ENCODE measurements around the gene ARHGAP31. TPM values are rescaled to one million over a fixed set of nuclear protein-coding genes. Genes with fewer than 3 reads are reported as not detected.

The ARHGAP31 gene
- total RNA-seq: 9.1 to 9.7 TPM (median 9.2 TPM) in 3 replicates

DNA sequence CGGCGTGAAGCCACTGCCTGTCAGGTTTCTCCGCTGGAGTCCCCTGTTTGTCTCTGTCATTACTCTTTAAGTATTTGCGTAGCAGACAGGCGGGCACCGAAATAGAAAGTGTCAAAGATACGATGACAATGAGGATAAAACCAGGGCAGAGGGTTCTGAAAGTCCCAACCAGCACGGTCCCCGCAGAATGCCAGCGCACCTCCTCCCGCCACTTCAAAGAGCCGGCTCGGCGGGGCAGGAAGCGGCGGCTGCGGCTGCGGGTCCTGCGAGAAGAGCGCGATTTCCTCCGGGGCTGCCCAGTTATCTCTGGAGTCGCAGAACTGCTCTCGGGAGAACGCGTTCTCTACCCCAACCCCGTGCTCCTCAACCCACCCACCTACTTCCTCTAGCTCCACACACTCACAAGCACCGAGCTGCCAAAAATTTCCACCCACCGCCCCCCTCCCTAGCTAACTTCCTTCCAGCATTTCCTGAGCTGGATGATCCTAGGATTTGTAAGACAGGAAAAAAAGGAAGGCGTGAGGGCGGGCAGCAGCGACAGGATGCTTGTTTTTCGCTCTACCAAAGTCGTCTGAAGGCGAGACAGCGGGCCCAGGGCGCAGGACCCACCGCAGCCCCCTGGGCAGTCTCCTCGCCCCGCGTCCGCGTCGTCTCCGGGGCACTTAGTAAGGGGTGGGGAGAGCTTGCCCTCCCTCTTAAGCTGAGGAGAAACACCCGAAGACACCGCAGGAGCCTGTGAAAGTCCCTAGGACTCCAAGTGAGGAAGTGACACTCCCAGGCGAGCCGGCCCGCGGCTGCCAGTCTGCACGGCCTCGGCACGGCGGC, at the start of gene ARHGAP31:
Gene ARHGAP31, plus strand, starts transcription at position 513 of the 825 bp plus-strand sequence. CDS start 522 bp downstream, outside the sequence.
- no peaks in the 10 kb centered on the region for H3K36me3 Mint-ChIP-seq
- DNase-seq (ENCODE audit: low spot score in 2 of 2, unreplicated experiment in 2 of 2): peak; percentile 36 to 71
- no peaks in the 10 kb centered on the region for H3K9me3 Mint-ChIP-seq
- peak within 1 kb of the TSS; percentile 85 for H3K4me3 Mint-ChIP-seq
- TF ChIP-seq, protein P1, sequence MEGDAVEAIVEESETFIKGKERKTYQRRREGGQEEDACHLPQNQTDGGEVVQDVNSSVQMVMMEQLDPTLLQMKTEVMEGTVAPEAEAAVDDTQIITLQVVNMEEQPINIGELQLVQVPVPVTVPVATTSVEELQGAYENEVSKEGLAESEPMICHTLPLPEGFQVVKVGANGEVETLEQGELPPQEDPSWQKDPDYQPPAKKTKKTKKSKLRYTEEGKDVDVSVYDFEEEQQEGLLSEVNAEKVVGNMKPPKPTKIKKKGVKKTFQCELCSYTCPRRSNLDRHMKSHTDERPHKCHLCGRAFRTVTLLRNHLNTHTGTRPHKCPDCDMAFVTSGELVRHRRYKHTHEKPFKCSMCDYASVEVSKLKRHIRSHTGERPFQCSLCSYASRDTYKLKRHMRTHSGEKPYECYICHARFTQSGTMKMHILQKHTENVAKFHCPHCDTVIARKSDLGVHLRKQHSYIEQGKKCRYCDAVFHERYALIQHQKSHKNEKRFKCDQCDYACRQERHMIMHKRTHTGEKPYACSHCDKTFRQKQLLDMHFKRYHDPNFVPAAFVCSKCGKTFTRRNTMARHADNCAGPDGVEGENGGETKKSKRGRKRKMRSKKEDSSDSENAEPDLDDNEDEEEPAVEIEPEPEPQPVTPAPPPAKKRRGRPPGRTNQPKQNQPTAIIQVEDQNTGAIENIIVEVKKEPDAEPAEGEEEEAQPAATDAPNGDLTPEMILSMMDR (IDR thresholded peaks at IDR 0.05; ENCODE audit: unreplicated experiment): no peak
- H3K27me3 Mint-ChIP-seq (ENCODE audit: low read depth): no peaks in the 10 kb centered on the region
- peaks cover 59% of the 10 kb centered on the region for H3K4me1 Mint-ChIP-seq
- peak within 1 kb of the TSS; percentile 89 for H3K27ac Mint-ChIP-seq

- no peak overlapping the region for H3K4me3 Mint-ChIP-seq
- H3K36me3 Mint-ChIP-seq: peaks cover 7% of the 10 kb centered on the region
- no peak overlapping the region for H3K27ac Mint-ChIP-seq
- H3K9me3 Mint-ChIP-seq: peaks cover 33% of the 10 kb centered on the region
- TF ChIP-seq, protein P1 (IDR thresholded peaks at IDR 0.05; ENCODE audit: unreplicated experiment): no peak
- no peaks in the 10 kb centered on the region for H3K27me3 Mint-ChIP-seq (ENCODE audit: low read depth)
- DNase-seq (ENCODE audit: low spot score in 2 of 2, unreplicated experiment in 2 of 2): no peak
- H3K4me1 Mint-ChIP-seq: peaks cover 9% of the 10 kb centered on the region
Measured at GRCh38 chr3:119245778-119246177, 48.4 kb upstream of the ARHGAP31 start.

- Mint-ChIP-seq H3K36me3 (no peaks in the 10 kb centered on the region), H3K27me3 (ENCODE audit: low read depth) (no peaks in the 10 kb centered on the region), H3K9me3 (peaks cover 14% of the 10 kb centered on the region)
Measured at GRCh38 chr3:119255214-119255613, 39.0 kb upstream of the ARHGAP31 start.

DNA sequence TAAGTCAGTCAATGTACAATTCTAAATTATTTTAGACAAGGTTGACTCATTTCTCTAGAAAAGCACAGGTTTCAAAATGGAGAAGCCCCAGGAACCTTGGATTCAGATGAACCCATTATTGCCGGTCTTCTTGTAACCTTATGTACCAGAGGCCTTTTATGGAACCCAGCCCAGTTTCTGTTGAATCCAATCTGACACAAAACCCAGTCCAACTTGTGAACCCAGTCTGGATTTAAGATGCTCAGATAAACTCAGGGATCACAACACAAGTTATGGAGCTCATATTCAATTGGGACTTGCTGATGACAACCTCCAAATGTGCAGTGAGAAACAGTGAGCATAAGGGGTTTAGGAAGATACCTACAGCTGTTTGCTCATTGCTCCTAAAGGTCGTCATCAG, 37.1 kb upstream of the ARHGAP31 start:
- H3K4me3 Mint-ChIP-seq: no peak overlapping the region
- no peaks in the 10 kb centered on the region for H3K9me3 Mint-ChIP-seq
- H3K4me1 Mint-ChIP-seq: peaks cover 25% of the 10 kb centered on the region
- TF ChIP-seq, protein P1 (IDR thresholded peaks at IDR 0.05; ENCODE audit: unreplicated experiment): no peak
- H3K27ac Mint-ChIP-seq: peak overlapping the region; percentile 60
- no peaks in the 10 kb centered on the region for H3K27me3 Mint-ChIP-seq (ENCODE audit: low read depth)
- H3K36me3 Mint-ChIP-seq: no peaks in the 10 kb centered on the region
- no peak for DNase-seq (ENCODE audit: low spot score in 2 of 2, unreplicated experiment in 2 of 2)

More at GRCh38 chr3:119255214-119255613, 39.0 kb upstream of the ARHGAP31 start:
- TF ChIP-seq, protein P1 (IDR thresholded peaks at IDR 0.05; ENCODE audit: unreplicated experiment): no peak
- no peak overlapping the region for H3K27ac Mint-ChIP-seq
- DNase-seq (ENCODE audit: low spot score in 2 of 2, unreplicated experiment in 2 of 2): no peak
- peaks cover 25% of the 10 kb centered on the region for H3K4me1 Mint-ChIP-seq
- H3K4me3 Mint-ChIP-seq: no peak overlapping the region

GRCh38 chr3:119257654-119258410, 36.4 kb upstream of the ARHGAP31 start:
- peaks cover 25% of the 10 kb centered on the region for H3K4me1 Mint-ChIP-seq
- no peaks in the 10 kb centered on the region for H3K36me3 Mint-ChIP-seq
- no peaks in the 10 kb centered on the region for H3K9me3 Mint-ChIP-seq
- no peak for DNase-seq (ENCODE audit: low spot score in 2 of 2, unreplicated experiment in 2 of 2)
- TF ChIP-seq, protein P1 (IDR thresholded peaks at IDR 0.05; ENCODE audit: unreplicated experiment): no peak
- H3K27me3 Mint-ChIP-seq (ENCODE audit: low read depth): no peaks in the 10 kb centered on the region
- peak overlapping the region; percentile 75 for H3K27ac Mint-ChIP-seq
- no peak overlapping the region for H3K4me3 Mint-ChIP-seq
